DND-41 (cell line): ENCODE results near the gene CTU2.

ENCODE experiments used
- CTCF ChIP-seq: IDR thresholded peaks from 2 replicates; pipeline ENCODE4 v1.5.1; 2012; ENCODE audit warnings: borderline replicate concordance, low read length, moderate library complexity, mild to moderate bottlenecking; ENCODE audit not compliant: poor library complexity, severe bottlenecking; ENCODE audit errors: extremely low read depth
- EZH2 ChIP-seq: IDR thresholded peaks from 3 replicates; pipeline ENCODE4 v1.6.1; 2012; ENCODE audit warnings: borderline replicate concordance, low read depth, mild to moderate bottlenecking, moderate library complexity, low read length, inconsistent platforms; ENCODE audit not compliant: severe bottlenecking

- TF ChIP-seq CTCF (no peak), EZH2 (no peak)
These were observed 12.7 kb upstream of the CTU2 start for GRCh38 chr16:88693420-88694177.
